Activated CD4-positive, alpha-beta T cell treated with anti-CD3 and anti-CD28 coated beads, Interleukin-10, Interleukin-2, amounts not matched to agents 100 ng/mL and 50 ng/mL, durations not matched to agents 16 hours and 8 hours (primary cell): ENCODE data around the gene TTI1.
"Not testable (repeated sequence)": the region's sequence is repeated elsewhere in the genome, so short reads cannot be mapped to it uniquely, and the experiment has no call there.

Experiments used
- DNase-seq: peaks from one replicate; pipeline ENCODE4 v3.0.0-alpha.2; 2020

Gene TTI1

DNA sequence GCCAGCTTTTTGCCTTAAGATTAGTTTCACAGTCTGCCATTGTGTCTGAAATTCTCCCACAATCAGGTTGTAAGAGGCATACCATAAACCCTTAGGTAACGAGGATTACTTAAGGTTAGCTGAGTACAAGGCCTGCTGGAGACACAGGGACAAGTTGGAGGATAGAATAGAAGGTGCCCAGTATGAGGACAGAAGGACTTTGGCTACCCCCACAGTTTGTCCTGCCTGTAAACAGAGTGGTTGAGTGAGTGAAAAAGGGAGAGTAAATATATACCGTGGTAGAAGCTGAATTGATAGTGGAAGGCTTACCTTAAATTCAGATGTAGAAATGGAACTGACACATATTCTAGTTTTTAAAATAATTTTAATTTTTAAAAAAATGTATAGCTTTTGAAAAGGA is 19.6 kb upstream of the TTI1 start:
- no peak for DNase-seq

DNA sequence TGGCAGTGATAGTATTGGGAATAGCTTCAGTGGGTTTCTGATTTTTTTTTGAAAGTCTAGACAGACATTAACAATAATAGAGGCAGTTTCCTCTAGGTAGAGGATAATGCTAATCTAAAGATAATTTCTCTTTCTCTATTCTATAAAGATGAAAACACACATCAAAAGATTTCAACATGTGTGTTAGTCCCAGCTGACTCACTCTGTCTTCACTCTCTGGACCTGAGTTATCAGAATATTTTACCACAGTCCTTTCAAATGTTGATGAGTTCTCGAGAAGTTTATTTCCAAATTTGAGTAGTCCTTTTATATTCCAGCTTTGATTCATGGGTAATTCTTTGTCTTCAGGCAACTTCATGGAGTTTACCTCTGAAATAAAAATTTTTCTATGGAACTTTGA is 17.4 kb upstream of the TTI1 start:
- DNase-seq, result peak; percentile 28

GRCh38 chr20:38049800-38050199 is 16.5 kb upstream of the TTI1 start:
- DNase-seq, result peak; percentile 27

DNA sequence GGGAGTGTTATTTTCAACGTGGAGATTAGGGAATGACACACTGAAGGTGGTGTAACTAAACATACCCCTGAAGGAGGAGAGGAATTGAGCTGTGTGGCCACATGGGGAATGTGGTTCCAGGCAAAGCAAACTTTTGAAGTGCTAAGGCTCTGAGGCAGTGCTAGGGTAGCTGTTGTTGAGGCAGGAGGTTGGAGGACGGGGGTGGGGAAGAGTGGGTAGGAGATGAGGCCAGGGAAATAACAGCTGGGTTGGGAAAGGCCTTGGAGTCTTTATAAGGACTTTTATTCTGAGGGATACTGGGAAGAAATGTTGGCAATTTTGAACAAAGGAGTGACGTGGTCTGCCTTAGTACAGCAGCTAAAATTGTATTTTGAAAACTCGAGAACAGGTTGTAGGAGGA is 13.3 kb upstream of the TTI1 start:
- no peak for DNase-seq

DNA sequence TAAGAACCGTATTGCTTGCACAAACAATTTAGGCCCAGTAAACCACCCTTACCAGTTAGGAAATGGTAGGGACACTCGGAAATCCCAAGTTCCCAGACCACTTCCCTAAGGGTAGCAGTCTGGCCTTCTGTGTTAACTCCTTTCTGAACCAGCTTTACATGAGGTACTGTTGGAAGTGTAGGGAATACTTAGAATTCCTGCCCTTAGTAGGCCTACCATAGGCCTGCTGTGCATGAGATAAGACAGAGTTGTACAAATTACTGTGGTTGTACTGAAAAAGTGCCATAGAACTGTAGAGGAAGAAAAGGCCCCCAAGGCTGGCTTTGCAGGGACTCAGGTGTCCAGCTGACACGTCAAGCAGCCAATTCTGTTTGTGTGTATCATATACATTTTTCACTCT is 11.4 kb upstream of the TTI1 start:
- no peak for DNase-seq

DNA sequence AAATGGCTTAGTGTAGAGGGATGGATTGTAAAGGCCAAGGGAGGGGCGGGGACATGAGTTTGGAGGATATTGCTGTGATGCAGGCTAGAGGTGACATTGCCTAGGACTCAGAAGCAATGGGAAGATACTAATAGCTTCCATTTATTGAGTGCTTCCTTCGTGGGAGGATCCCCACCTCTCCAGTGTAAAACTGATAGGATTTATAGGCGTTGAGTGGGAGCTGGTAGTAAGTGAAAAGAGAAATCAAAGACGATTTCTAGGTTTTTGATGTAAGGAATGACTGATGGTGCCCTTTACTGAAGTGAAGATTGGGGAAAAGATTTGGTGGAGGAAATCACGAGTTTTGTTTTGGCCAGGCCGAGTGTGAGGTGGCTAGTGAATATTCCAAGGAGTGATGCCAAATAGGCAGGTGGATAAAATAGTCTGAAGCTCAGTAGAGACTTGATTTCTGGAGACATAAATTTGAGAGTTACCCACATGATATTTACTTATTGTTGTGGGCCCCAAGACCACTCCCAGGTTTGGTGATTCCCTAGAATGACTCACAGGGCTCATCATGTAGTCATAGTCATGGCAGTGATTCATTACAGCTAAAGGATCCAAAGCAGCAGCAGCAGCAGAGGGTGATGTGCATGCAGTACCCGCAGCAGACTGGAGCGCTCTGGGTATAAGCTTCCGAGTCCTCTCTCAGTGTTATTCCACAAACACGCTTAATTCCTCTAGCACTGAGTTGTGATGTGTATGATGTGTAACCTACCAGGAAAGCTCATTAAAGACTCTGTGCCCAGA is 10.4 kb upstream of the TTI1 start:
- peak; percentile 58 for DNase-seq

DNA sequence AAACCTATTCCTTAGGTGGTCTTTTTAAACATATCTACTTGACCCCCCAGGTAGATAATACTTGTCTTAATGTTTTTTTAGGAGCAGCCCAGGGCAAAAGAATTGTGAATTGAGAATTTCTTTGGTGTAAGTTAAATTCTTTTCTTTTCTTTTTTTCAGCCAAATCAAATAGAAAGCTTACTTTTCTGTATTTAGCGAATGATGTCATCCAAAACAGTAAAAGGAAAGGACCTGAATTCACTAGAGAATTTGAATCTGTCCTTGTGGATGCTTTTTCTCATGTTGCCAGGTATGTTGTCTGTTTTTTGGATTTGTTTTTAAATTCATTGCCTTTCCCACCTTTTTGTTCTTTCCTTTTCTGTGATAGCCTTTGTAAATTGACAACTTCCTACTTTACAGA is 7.0 kb upstream of the TTI1 start:
- DNase-seq, result no peak

GRCh38 chr20:38036366-38036765 is 3.1 kb upstream of the TTI1 start:
- no peak for DNase-seq

DNA sequence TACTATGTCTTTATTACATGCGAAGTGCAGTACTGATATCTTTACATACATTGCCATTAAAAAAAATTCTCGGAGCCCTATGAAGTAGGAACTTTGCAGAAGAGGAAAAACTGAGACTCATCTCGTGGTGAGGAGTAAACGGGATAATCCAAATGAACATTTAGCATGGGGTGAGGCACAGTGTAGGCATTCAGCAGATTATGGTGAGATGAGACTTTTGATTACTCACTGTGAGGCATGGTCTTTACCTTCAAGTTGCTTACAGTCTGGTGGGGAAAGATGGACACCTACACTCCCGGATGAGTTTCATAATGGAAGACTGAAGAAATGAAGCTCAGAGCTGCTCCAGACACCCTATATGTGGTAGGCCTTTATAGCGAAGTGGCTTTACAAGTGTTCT is 1.7 kb upstream of the TTI1 start:
- DNase-seq, result no peak

GRCh38 chr20:38034108-38034649 is 923 bp upstream of the TTI1 start:
- DNase-seq, result no peak

DNA sequence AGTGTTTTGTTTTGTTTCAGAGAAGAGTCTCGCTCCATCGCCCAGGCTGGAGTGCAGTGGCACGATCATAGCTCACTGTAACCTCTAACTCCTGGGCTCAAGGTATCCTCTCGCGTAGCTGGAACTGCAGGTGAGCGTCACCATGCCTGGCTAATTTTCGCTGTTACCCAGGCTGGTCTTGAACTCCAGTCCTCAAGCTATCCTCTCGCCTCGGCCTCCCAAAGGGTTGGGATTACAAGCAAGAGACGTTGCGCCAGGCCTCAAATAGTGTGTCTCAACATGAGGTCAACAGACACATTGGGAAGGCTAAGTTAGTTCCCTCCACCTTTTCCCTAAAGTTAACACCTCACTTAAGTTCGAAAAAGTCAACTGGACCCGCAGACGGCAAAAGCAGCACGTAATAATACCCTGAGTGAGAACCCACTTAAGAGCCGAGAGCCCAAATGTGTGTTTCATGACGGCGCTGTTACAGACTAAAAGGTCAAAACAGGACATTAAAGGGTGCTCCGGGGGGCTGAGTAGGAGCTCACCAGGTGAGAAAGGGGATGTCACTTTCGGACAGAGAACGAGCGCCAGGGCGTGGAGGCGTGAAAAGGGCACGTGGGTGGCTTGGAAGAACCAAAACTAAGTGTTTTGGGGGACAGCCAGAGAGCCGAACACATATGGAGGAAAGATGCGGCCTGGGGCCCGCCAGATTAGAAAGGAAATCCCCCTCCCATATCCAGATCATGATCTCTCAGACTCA is 499 bp downstream of the TTI1 start:
- no peak for DNase-seq

DNA sequence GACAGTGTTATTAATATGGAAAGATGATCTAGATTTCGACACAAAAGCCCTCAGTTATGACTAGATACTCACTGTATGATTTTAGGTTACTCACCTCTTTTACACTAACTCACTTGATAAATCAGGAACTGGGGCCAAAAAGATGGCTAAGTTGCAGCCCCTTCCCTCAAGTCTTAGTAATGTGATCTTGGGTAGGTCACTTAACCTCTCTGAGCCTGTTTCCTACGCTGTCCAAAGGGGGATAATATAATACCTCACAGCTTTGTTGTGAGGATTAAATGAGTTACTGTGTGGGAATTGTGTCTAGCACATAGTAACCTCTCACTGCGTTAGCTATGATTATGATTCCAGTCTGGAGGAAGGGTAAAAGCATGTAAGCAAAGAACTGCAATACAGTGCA is 1.3 kb downstream of the TTI1 start:
- DNase-seq, result no peak

DNA sequence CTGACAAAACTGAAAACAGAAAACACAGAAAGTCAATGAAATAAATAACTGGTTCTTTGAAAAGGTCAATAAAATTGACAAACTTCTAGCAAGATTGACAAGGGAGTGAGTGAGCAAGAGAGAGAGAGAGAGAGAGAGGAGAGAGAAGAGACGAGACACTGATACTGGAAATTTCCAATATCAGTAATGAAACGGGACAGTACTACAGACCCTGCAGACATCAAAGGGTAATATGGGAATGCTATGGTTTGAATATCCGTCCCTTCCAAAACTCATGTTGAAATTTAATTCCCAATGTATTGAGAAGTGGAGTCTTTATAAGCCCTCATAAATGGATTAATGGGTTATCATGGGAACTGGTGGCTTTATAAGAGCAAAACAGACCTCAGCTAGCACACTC is 3.8 kb downstream of the TTI1 start:
- DNase-seq, result no peak

- DNase-seq, result no peak
Observed at GRCh38 chr20:38024496-38024895, 8.8 kb downstream of the TTI1 start.

DNA sequence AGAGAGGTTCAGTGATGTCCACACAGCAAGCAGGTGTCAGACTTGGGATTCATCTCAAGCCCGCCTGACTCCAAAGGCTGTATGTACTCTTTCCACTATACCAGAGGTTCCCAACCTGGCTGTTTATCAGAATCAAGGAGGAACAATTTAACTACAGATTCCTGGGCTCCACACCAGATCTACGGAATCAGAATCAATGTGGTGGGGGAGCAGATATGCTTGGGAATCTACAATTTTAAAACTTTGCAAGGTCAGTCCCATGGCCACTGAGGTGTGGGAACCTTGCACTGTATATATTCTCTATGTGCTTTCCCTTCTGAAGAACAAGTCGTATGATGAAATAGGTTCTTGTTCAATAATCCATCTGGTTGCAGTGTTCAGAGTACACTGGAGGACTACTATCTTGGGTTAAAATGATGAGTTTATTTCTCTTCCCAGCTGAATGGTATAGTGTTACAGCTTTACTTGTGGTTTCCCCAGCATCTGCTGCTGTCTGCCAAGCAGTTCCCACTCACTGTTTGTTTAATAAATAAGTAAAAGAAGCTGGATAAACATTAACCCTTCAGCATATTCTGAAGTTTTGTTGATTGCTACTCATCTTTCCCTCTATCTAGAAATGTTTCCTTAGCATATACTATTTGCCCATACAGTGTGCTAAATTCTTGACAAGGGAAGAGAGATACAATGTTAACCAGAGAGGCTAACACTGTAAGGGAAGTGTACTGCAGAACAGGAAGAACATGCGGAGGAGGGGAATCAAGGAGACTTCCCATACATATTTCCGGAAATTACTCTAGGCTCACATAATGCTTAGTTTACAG is 9.9 kb downstream of the TTI1 start:
- DNase-seq, result no peak

- peak; percentile 45 for DNase-seq
Observed at GRCh38 chr20:38021087-38021772, 12.0 kb downstream of the TTI1 start.

DNA sequence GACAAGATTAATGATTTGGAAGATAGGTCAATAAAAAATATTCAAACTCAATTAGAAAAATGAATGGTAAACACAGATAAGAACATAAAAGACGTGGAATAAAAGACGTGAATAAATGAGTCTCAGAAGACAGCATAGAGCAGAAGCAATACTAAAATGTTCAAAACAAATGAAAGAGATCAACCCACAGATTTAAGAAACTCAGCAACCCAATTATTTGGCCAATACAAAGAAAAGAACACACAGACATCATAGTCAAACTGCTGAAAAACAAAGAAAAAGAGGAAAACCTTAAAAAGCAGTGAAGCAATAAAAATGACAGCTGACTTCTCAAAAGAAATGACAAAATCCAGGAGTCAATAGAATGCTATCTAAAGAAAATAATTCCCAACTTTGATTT is 14.9 kb downstream of the TTI1 start:
- DNase-seq, result no peak

DNA sequence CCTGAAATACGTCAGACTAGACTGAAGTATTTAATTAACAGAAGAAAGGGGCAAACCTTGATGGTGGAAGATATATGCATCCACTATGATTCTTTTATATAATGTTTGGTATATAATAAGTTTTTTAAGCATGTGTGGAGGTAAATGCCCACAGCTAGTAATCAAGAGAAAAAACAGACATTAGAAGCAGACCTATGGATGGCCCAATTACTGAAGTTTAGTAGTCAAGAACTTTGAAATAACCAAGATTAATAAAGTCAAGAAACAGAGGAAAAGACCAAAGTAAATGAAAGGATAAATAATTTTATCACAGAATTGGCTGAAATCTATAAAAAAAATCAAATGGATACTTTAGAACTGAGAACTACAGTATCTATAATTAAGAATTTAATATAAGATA is 15.3 kb downstream of the TTI1 start:
- DNase-seq, result no peak

- DNase-seq, result no peak
Observed at GRCh38 chr20:38013887-38014286, 19.4 kb downstream of the TTI1 start.

DNA sequence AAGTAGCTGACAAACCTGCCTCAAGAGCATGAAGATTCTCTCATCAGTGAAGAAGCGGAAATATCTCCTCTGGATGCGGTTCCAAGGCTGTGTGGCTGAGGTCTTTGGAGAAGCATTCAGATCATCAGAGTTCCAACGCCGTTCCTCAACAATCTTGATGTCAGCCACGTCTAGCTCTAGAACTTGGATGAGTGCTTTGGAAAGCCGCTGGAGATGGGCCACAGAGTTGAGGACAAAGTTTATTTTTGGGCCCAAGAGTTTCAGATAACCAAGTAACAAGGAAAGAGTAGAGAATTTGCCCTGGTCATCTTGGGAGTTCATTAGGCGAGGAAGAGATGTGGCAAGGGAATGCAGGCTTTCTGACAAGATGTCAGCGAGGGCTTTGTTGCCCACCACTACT is 20.9 kb downstream of the TTI1 start:
- DNase-seq, result no peak

GRCh38 chr20:38011696-38012095 is 21.6 kb downstream of the TTI1 start:
- DNase-seq, result no peak

DNA sequence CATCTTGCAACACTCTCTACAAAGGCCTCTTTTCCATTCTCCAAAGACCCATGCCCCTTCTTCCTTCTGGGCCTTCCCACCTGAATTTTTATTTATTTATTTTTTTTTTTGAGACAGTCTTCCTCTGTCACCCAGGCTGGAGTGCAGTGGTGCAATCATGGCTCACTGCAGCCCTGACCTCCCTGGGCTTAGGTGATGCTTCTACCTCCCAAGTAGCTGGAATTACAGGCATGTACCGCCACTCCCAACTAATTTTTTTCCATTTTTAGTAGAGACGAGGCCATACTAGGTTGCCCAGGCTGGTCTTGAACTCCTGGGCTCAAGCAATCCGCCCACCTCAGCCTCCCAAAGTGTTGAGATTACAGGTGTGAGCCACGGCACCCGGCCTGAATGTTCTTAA is 23.8 kb downstream of the TTI1 start:
- DNase-seq, result not testable (repeated sequence)
